HG02870 (cell line): ENCODE results near the gene PIK3CD.
"Not testable (repeated sequence)": the region's sequence is repeated elsewhere in the genome, so short reads cannot be mapped to it uniquely, and the experiment has no call there.

Source experiments
- ATAC-seq: cut with Tn5 transposase; IDR thresholded peaks from one replicate; pipeline ENCODE4 v1.9.1; 2021; ENCODE audit warnings: mild to moderate bottlenecking, moderate library complexity; ENCODE audit not compliant: unreplicated experiment

PIK3CD gene

GRCh38 chr1:9618909-9619679 lies 32.4 kb upstream of the PIK3CD start:
- ATAC-seq: no peak

GRCh38 chr1:9621032-9621431 lies 30.5 kb upstream of the PIK3CD start:
- no peak for ATAC-seq

GRCh38 chr1:9624081-9624480 lies 27.4 kb upstream of the PIK3CD start:
- ATAC-seq: no peak

DNA sequence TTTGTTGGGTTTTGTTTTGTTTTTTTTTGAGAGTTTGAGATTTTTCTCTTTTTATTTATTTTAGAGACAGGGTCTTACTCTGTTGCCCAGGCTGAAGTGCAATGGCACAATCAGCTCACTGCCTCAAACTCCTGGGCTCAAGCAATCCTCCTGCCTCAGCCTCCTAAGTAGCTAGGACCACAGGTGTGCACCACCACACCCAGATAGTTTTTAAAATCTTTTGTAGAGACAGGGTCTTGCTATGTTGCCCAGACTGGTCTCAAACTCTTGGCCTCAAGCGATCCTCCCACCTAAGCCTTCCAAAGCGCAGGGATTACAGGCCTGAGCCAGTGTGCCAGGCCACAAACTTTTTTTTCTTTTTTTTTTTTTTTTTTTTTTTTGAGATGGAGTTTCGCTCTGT lies 26.5 kb upstream of the PIK3CD start:
- ATAC-seq: not testable (repeated sequence)

DNA sequence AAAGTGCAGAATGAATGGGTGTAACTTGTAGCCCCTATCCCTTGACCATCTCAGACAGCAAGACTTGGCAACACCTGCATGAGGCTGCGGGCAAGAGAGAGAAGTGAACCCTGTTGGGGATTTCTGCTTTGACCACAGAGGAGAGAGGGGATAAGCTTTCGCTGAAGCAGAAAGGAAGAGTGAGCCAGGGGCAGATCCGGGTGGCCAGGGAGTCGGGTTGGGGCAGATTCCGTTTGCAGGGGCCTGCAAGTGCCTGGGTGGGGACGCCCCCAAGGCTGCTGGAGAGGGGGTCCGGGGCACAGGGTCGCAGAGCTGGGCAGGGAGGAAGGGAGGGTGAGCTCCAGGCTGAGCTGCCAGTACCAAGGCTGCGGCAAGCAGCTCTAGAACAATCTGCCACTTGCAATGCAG lies 25.3 kb upstream of the PIK3CD start:
- ATAC-seq: peak; percentile 39

- no peak for ATAC-seq
Measured at GRCh38 chr1:9628541-9629444, 22.7 kb upstream of the PIK3CD start.

- ATAC-seq: no peak
Measured at GRCh38 chr1:9629445-9630201, 21.9 kb upstream of the PIK3CD start.

DNA sequence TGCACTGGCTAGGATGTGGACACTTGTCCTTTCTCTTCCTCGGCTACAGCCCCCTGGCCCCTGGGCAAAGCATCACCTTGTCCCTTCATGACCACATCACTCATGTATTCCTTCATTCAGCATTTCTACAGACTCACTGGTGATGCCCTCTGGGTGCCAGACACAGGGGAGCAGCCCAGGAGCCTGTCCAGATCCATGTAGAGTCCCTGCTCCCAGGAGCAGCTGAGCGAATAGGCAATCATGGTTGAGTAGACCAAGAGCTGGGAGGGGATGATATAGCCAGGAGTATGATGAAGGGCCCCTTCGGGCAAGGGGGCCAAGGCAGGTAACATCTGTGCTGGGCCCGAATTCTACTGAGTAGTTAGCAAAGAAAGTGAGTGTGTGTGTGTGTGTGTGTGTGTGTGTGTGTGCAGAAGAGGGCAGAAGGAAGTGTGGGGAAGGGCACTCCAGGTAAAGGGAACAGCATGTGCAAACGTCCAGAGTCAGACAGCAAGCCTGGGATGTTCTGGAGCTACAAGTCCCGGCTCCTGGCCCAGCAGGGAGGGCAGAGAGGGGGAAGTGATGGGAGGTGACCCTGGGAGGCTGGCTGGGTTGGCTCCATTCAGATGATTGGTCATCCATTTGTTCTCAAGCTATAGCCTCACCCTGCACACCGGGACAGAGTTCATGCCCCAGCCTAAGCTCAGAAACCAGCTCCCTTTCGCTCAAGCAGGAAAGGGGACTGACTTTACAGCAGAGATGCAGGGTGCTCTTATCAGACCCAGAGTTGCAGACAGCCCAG lies 21.0 kb upstream of the PIK3CD start:
- ATAC-seq: no peak

- ATAC-seq: no peak
Measured at GRCh38 chr1:9631613-9632012, 19.9 kb upstream of the PIK3CD start.

DNA sequence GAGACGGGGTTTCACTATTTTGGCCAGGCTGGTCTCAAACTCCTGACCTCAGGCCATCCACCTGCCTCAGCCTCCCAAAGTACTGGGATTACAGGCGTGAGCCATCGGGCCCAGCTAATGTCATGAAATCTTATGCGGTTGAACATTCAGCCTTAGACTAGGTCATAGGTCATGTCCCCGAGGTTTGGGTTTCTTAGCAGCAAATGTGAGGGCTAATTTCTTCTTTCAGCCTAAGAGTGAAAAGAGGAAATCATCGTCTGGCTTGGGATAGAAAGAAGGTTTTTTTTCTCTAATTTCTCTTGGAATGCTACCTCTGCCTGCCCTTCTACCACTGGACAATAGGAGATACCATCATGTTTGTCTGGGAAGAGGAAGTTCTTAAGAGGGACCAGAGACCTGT lies 18.0 kb upstream of the PIK3CD start:
- ATAC-seq: no peak

- no peak for ATAC-seq
Measured at GRCh38 chr1:9634582-9634981, 16.9 kb upstream of the PIK3CD start.

- no peak for ATAC-seq
Measured at GRCh38 chr1:9639227-9639626, 12.3 kb upstream of the PIK3CD start.

GRCh38 chr1:9643351-9644256 lies 7.9 kb upstream of the PIK3CD start:
- no peak for ATAC-seq

GRCh38 chr1:9646037-9646436 lies 5.5 kb upstream of the PIK3CD start:
- no peak for ATAC-seq

GRCh38 chr1:9648171-9648570 lies 3.4 kb upstream of the PIK3CD start:
- no peak for ATAC-seq

DNA sequence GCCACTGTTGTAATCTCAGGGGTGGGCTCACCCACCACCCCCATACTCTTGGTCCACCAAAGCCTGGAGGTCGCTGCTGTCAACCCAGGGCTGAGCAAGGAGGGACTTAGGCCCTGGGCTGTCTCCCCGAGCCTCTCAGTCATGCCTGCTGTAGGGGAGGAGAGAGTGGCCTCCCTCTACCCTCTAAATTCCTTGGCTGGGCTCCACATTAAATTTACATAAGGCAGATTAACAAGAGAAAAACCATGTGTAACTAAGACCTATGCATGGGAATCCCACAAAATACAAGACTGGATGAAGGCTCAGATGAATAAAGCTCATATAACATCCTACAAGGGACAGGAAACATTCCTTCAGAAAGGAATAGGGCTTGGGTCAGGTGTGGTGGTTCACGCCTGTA lies 1.8 kb upstream of the PIK3CD start:
- no peak for ATAC-seq

DNA sequence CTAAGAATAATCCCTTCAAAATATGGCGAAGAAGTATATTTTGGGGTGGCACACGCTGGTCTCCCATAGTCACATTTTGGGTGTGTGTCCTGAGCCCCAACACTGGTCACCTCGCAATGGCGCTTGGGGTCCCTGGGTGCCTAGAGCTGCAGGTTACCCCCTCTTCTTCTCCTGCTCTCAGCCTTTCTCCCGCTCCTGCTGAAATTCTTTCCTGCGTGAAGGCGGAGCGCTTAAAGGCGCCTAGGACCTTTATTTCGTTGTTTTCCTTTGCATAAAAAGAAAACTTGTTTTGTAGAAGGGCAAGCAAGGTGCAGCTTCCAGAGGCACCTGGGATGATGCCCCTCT lies 339 bp upstream of the PIK3CD start:
- ATAC-seq: no peak

GRCh38 chr1:9652379-9653209 lies 1.1 kb downstream of the PIK3CD start:
- ATAC-seq: no peak

DNA sequence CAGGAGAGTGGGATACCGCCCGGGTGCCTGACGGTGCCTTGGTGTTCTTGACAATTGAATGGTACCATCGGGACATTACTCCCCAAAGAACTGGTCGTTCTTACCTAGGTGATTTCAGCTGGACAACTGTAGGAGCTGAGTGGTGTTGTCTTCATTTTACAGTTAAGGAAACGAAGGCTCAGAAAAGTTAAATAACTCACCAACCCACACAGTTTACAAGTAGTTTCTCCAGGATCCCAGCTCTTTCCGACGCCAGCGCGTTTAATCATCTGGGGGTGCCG lies 1.6 kb downstream of the PIK3CD start:
- ATAC-seq: no peak
